Natural killer cell treated with Interleukin-12 subunit alpha and Interleukin-12 subunit beta and Interleukin-15 and Interleukin-18, amount 100 ng/mL, for 72 hours (primary cell): ENCODE results near the gene TBC1D30. TPM values are rescaled to one million over a fixed set of nuclear protein-coding genes. Genes with fewer than 3 reads are reported as not detected.

Source experiments
- ATAC-seq, 2 donors: fragments of 150-1000 bp; cut with Tn5 transposase in 1 of 2; sonication (Bioruptor Pico), chemical (Tn5 transposase) in 1 of 2; 2 replicates each; pipeline ENCODE4 v1.10.0; 2021
- DNase-seq: peaks from one replicate; pipeline ENCODE4 v3.0.0; 2022; ENCODE audit warnings: low spot score
- H3K27ac Mint-ChIP-seq, 2 donors: 1 replicate in 1 of 2; 2 replicates in 1 of 2; pipeline ENCODE4 v1.8.0; 2022; ENCODE audit warnings: mixed read lengths in 2 of 2, mild to moderate bottlenecking in 1 of 2, moderate library complexity in 1 of 2
- H3K27me3 Mint-ChIP-seq, 2 donors: 1 replicate in 1 of 2; 2 replicates in 1 of 2; pipeline ENCODE4 v1.8.0; 2022; ENCODE audit warnings: mixed read lengths in 2 of 2
- H3K36me3 Mint-ChIP-seq: one replicate; pipeline ENCODE4 v1.8.0; 2022; ENCODE audit warnings: mixed read lengths
- H3K4me1 Mint-ChIP-seq, 2 donors: 1 replicate in 1 of 2; 2 replicates in 1 of 2; pipeline ENCODE4 v1.8.0; 2022; ENCODE audit warnings: low read depth in 2 of 2, mixed read lengths in 2 of 2, mild to moderate bottlenecking in 1 of 2
- H3K4me3 Mint-ChIP-seq: one replicate; pipeline ENCODE4 v1.8.0; 2022; ENCODE audit warnings: mixed read lengths
- H3K9me3 Mint-ChIP-seq: 2 replicates; pipeline ENCODE4 v1.8.0; 2022; ENCODE audit warnings: mixed read lengths
- total RNA-seq, 2 donors: library from RNA; stranded (reverse); gene quantifications; one replicate each; pipeline ENCODE4 v1.2.3, GENCODE V29; 2022

The TBC1D30 gene
- total RNA-seq, 2 donors from 2014 or later, result 1.1 TPM

- Mint-ChIP-seq H3K9me3 (no peaks in the 10 kb centered on the region), H3K27me3 (peaks cover 30 to 32% of the 10 kb centered on the region in 2 donors), H3K4me3 (no peak overlapping the region), H3K27ac (no peak overlapping the region), H3K36me3 (no peaks in the 10 kb centered on the region), H3K4me1 (no peaks in the 10 kb centered on the region)
- DNase-seq, result no peak
- ATAC-seq, result no peak
These were observed 92.2 kb downstream of the TBC1D30 start for GRCh38 chr12:64916411-64917261.

DNA sequence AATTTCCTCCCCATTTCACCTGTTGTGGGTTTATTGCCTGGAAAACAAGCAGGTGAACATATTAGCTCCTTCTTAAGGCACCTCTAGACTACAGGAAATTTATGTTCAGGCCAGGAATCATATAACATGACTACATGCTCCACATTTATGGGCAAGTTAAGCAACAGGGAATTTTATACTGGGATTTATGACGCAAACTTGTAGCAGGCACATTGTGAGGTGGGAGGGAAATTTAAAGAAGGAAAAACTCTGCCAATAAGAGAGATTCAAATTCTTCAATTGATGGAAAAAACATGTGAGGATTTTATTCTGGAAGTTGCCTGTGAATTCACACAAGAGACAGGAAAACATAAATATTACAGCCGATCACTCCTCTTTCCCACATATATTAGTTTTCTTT is 93.9 kb downstream of the TBC1D30 start:
- no peak for DNase-seq
- Mint-ChIP-seq H3K27me3 (peaks cover 24 to 25% of the 10 kb centered on the region in 2 donors), H3K4me3 (no peak overlapping the region), H3K9me3 (no peaks in the 10 kb centered on the region), H3K27ac (no peak overlapping the region), H3K36me3 (no peaks in the 10 kb centered on the region), H3K4me1 (no peaks in the 10 kb centered on the region)
- no peak for ATAC-seq

GRCh38 chr12:64918801-64919200 is 94.4 kb downstream of the TBC1D30 start:
- no peak overlapping the region for H3K4me3 Mint-ChIP-seq
- no peaks in the 10 kb centered on the region for H3K9me3 Mint-ChIP-seq
- DNase-seq (no peak), ATAC-seq (no peak)
- H3K27ac Mint-ChIP-seq, result no peak overlapping the region
- no peaks in the 10 kb centered on the region for H3K36me3 Mint-ChIP-seq
- H3K27me3 Mint-ChIP-seq, result peaks cover 19 to 23% of the 10 kb centered on the region in 2 donors
- no peaks in the 10 kb centered on the region for H3K4me1 Mint-ChIP-seq

- ATAC-seq, result no peak
- no peak for DNase-seq
- Mint-ChIP-seq H3K4me1 (no peaks in the 10 kb centered on the region), H3K9me3 (no peaks in the 10 kb centered on the region), H3K36me3 (no peaks in the 10 kb centered on the region), H3K27me3 (peaks cover 27 to 44% of the 10 kb centered on the region in 2 donors), H3K4me3 (no peak overlapping the region), H3K27ac (no peak overlapping the region)
These were observed 98.4 kb downstream of the TBC1D30 start for GRCh38 chr12:64922853-64923252.

DNA sequence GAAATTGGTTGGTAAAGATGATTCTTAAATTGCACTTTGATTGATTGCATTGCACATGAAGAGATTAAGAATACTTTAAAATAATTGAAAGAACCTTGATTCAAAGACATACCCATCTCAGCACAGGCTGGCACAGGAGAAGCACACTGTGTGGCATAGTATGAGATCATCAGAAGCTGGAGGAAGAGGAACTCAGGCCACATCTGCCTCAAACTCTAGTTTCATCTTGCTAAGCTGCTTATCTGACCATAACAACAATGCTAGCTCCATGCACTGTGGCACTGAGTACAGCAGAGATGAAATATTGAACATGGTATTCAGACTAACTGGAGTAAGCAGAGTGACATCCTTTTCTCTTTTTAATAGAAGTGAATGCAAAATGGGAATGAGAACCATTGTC is 99.1 kb downstream of the TBC1D30 start:
- H3K9me3 Mint-ChIP-seq, result no peaks in the 10 kb centered on the region
- no peaks in the 10 kb centered on the region for H3K36me3 Mint-ChIP-seq
- no peak overlapping the region for H3K4me3 Mint-ChIP-seq
- no peak for ATAC-seq
- no peak for DNase-seq
- no peak overlapping the region for H3K27ac Mint-ChIP-seq
- peaks cover 23 to 44% of the 10 kb centered on the region in 2 donors for H3K27me3 Mint-ChIP-seq
- no peaks in the 10 kb centered on the region for H3K4me1 Mint-ChIP-seq

Other genes starting within 250 kb of the TBC1D30 start
- 10 to 100 TPM; 64.3 to 92.1 TPM for gene RASSF3, start 214.2 kb upstream of the TBC1D30 start, total RNA-seq
- gene GNS, start 65.2 kb upstream of the TBC1D30 start, total RNA-seq, result 10 to 100 TPM; 18.9 to 43.7 TPM